Myocyte (in vitro differentiated cells): ENCODE measurements around the gene MN1. TPM values are rescaled to one million over a fixed set of nuclear protein-coding genes. Genes with fewer than 3 reads are reported as not detected.
A peak's percentile ranks its signal among the peaks of the same experiment; 100 is the strongest.

Source experiments
- DNase-seq: peaks from one replicate; pipeline ENCODE4 v3.0.0-alpha.2; 2012; ENCODE audit warnings: low read depth
- total RNA-seq: library from RNA; depleted of rRNA; stranded (reverse); fragments of >200 nt; gene quantifications from 2 replicates; pipeline ENCODE4 v1.2.3, GENCODE V29; 2014

The MN1 gene
- total RNA-seq, 1 donor from 2014 or later: 1.8 TPM

- DNase-seq: no peak
These were observed 26.3 kb upstream of the MN1 start for GRCh38 chr22:27827604-27828587.

- no peak for DNase-seq
These were observed 23.6 kb upstream of the MN1 start for GRCh38 chr22:27825174-27825573.

GRCh38 chr22:27823221-27823620, 21.7 kb upstream of the MN1 start:
- no peak for DNase-seq

- peak; percentile 57 for DNase-seq
These were observed 19.6 kb upstream of the MN1 start for GRCh38 chr22:27820896-27821866.

GRCh38 chr22:27816552-27816951, 15.0 kb upstream of the MN1 start:
- no peak for DNase-seq

GRCh38 chr22:27815826-27816530, 14.4 kb upstream of the MN1 start:
- DNase-seq: no peak

- no peak for DNase-seq
These were observed 13.4 kb upstream of the MN1 start for GRCh38 chr22:27814993-27815392.

- DNase-seq: no peak
These were observed 10.2 kb upstream of the MN1 start for GRCh38 chr22:27811778-27812177.

- DNase-seq: peak; percentile 66
These were observed 9.1 kb upstream of the MN1 start for GRCh38 chr22:27810609-27811151.

GRCh38 chr22:27809700-27810608, 8.4 kb upstream of the MN1 start:
- no peak for DNase-seq

GRCh38 chr22:27809226-27809603, 7.7 kb upstream of the MN1 start:
- DNase-seq: peak; percentile 31

- DNase-seq: no peak
These were observed 7.1 kb upstream of the MN1 start for GRCh38 chr22:27808451-27809225.

GRCh38 chr22:27805841-27806240, 4.3 kb upstream of the MN1 start:
- no peak for DNase-seq

- DNase-seq: peak; percentile 78
These were observed 3.1 kb upstream of the MN1 start for GRCh38 chr22:27804470-27805297.

GRCh38 chr22:27803841-27804415, 2.4 kb upstream of the MN1 start:
- no peak for DNase-seq

GRCh38 chr22:27802346-27803073, 954 bp upstream of the MN1 start:
- no peak for DNase-seq

GRCh38 chr22:27801202-27801615, 347 bp downstream of the MN1 start:
- DNase-seq: peak; percentile 41
